PC-9 (cell line): Measurements from ENCODE around the gene SMIM27.
"Not testable (repeated sequence)": the region's sequence is repeated elsewhere in the genome, so short reads cannot be mapped to it uniquely, and the experiment has no call there.

ENCODE experiments used
- EZH2 ChIP-seq: fragments of 200-600 bp; sonication (generic); IDR thresholded peaks from 2 replicates; pipeline ENCODE4 v1.8.0; 2017; ENCODE audit warnings: antibody characterized with exemption, low read depth
- TF ChIP-seq, protein P1 (sequence below): fragments of 200-600 bp; sonication (generic); conservative IDR thresholded peaks from 2 replicates; pipeline ENCODE4 v1.6.1; 2017; ENCODE audit warnings: mixed run types, antibody characterized with exemption, mild to moderate bottlenecking, moderate library complexity

DNA sequence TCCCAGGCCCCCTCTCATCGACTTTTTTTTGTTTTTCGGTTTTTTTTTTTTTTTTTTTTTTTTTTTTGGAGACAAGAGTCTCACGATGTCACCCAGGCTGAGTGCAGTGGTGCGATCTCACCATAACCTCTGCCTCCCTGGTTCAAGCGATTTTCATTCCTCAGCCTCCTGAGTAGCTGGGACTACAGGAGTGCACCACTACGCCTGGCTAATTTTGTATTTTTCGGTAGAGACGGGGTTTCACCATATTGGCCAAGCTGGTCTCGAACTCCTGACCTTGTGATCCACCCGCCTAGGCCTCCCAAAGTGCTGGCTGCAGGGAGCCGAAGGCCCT, 27.6 kb upstream of the SMIM27 start:
- TF ChIP-seq, protein P1, sequence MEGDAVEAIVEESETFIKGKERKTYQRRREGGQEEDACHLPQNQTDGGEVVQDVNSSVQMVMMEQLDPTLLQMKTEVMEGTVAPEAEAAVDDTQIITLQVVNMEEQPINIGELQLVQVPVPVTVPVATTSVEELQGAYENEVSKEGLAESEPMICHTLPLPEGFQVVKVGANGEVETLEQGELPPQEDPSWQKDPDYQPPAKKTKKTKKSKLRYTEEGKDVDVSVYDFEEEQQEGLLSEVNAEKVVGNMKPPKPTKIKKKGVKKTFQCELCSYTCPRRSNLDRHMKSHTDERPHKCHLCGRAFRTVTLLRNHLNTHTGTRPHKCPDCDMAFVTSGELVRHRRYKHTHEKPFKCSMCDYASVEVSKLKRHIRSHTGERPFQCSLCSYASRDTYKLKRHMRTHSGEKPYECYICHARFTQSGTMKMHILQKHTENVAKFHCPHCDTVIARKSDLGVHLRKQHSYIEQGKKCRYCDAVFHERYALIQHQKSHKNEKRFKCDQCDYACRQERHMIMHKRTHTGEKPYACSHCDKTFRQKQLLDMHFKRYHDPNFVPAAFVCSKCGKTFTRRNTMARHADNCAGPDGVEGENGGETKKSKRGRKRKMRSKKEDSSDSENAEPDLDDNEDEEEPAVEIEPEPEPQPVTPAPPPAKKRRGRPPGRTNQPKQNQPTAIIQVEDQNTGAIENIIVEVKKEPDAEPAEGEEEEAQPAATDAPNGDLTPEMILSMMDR = not testable (repeated sequence)
- TF ChIP-seq EZH2 = not testable (repeated sequence)
